Caki2 (cell line): ENCODE measurements around the gene BDKRB1. TPM values are rescaled to one million over a fixed set of nuclear protein-coding genes. Genes with fewer than 3 reads are reported as not detected.

Source experiments
- DNase-seq: peaks from one replicate; pipeline ENCODE4 v3.0.0-alpha.2; 2015; ENCODE audit warnings: low read depth
- in situ Hi-C: cut with HindIII; loops from 2 replicates; pipeline ENCODE4 v1.10.0; 2016; ENCODE audit warnings: low sequenced_read_pairs, low pct_unique_long_range_greater_than_20kb, mixed read lengths
- total RNA-seq: library from RNA; depleted of rRNA; stranded (reverse); fragments of >200 nt; shearing (Covaris generic); gene quantifications from 2 replicates; pipeline ENCODE4 v1.2.3, GENCODE V29; 2014; ENCODE audit warnings: low replicate concordance; rRNA removed

BDKRB1 gene
- total RNA-seq: not detected in 2 replicates

GRCh38 chr14:96255501-96256366 lies at the start of gene BDKRB1:
BDKRB1 (plus strand) TSS chr14:96256210; CDS start chr14:96263683, 7,473 bp downstream.
- in situ Hi-C loops: no loop called here
- DNase-seq: no peak

- in situ Hi-C loops: no loop called here
- no peak for DNase-seq
These were observed 49.5 kb upstream of the BDKRB1 start for GRCh38 chr14:96206461-96206860.

- in situ Hi-C loops: no loop called here
- no peak for DNase-seq
These were observed 48.3 kb upstream of the BDKRB1 start for GRCh38 chr14:96207686-96208085.

- in situ Hi-C loops: no loop called here
- no peak for DNase-seq
These were observed 47.3 kb upstream of the BDKRB1 start for GRCh38 chr14:96208739-96209138.

GRCh38 chr14:96212140-96212539 lies 43.9 kb upstream of the BDKRB1 start:
- in situ Hi-C loops: no loop called here

GRCh38 chr14:96212896-96213295 lies 43.1 kb upstream of the BDKRB1 start:
- in situ Hi-C loops: no loop called here
- no peak for DNase-seq

More at GRCh38 chr14:96212140-96212539, 43.9 kb upstream of the BDKRB1 start:
- no peak for DNase-seq

GRCh38 chr14:96213871-96214465 lies 42.0 kb upstream of the BDKRB1 start:
- in situ Hi-C loops: no loop called here

GRCh38 chr14:96214793-96215192 lies 41.2 kb upstream of the BDKRB1 start:
- in situ Hi-C loops: no loop called here
- no peak for DNase-seq

More at GRCh38 chr14:96213871-96214465, 42.0 kb upstream of the BDKRB1 start:
- no peak for DNase-seq

- no peak for DNase-seq
- in situ Hi-C loops: no loop called here
These were observed 40.4 kb upstream of the BDKRB1 start for GRCh38 chr14:96215452-96216244.

GRCh38 chr14:96216627-96217026 lies 39.4 kb upstream of the BDKRB1 start:
- no peak for DNase-seq
- in situ Hi-C loops: no loop called here

- DNase-seq: no peak
- in situ Hi-C loops: no loop called here
These were observed 38.6 kb upstream of the BDKRB1 start for GRCh38 chr14:96217376-96217913.

GRCh38 chr14:96221109-96221650 lies 34.8 kb upstream of the BDKRB1 start:
- in situ Hi-C loops: no loop called here
- DNase-seq: no peak

- in situ Hi-C loops: no loop called here
- DNase-seq: no peak
These were observed 34.2 kb upstream of the BDKRB1 start for GRCh38 chr14:96221841-96222240.

GRCh38 chr14:96224480-96225096 lies 31.4 kb upstream of the BDKRB1 start:
- in situ Hi-C loops: no loop called here
- DNase-seq: no peak

GRCh38 chr14:96225213-96225612 lies 30.8 kb upstream of the BDKRB1 start:
- no peak for DNase-seq

GRCh38 chr14:96225745-96226151 lies 30.3 kb upstream of the BDKRB1 start:
- DNase-seq: peak; percentile 23
- in situ Hi-C loops: no loop called here

More at GRCh38 chr14:96225213-96225612, 30.8 kb upstream of the BDKRB1 start:
- in situ Hi-C loops: no loop called here

- no peak for DNase-seq
- in situ Hi-C loops: no loop called here
These were observed 28.6 kb upstream of the BDKRB1 start for GRCh38 chr14:96227428-96227827.

- in situ Hi-C loops: no loop called here
- DNase-seq: no peak
These were observed 26.7 kb upstream of the BDKRB1 start for GRCh38 chr14:96229315-96229714.
